A673 (cell line): ENCODE measurements around the gene ZNF213. TPM values are rescaled to one million over a fixed set of nuclear protein-coding genes. Genes with fewer than 3 reads are reported as not detected.

Experiments
- BruUV-seq: library from RNA; stranded (reverse); fragments of 400-500 nt; replicated peaks from 2 replicates; lab custom pipeline; 2021; lab: Mats Ljungman, UMichigan
- CTCF ChIA-PET: fragments of 300-600 bp; sonication (Branson Sonifier 250); formaldehyde crosslinking; loops from one replicate; lab custom pipeline; 2022; ENCODE audit warnings: antibody characterized with exemption; lab: Charles Lee
- POLR2A ChIA-PET: fragments of 300-600 bp; sonication (Branson Sonifier 250); formaldehyde crosslinking; loops from one replicate; lab custom pipeline; 2022; ENCODE audit warnings: antibody characterized with exemption; ENCODE audit not compliant: low non-redundant PET; lab: Charles Lee
- DNase-seq: peaks from one replicate; pipeline ENCODE4 v3.0.0-alpha.2; 2015; ENCODE audit warnings: low spot score
- H3K27ac ChIP-seq: fragments of 200-600 bp; sonication (generic); 2 replicates; pipeline ENCODE4 v1.5.1; 2016; ENCODE audit warnings: mixed run types, low read depth, mild to moderate bottlenecking, mixed read lengths, antibody characterized with exemption, low read length; ENCODE audit not compliant: poor library complexity, severe bottlenecking
- H3K27me3 ChIP-seq: fragments of 200-600 bp; sonication (generic); replicated peaks from 2 replicates; pipeline ENCODE4 v1.6.1; 2017; ENCODE audit warnings: mixed run types, low read depth, mild to moderate bottlenecking, mixed read lengths, antibody characterized with exemption, low read length; ENCODE audit not compliant: insufficient read depth, poor library complexity
- H3K36me3 ChIP-seq: fragments of 200-600 bp; sonication (generic); 2 replicates; pipeline ENCODE4 v1.6.1; 2016; ENCODE audit warnings: mixed run types, mild to moderate bottlenecking, mixed read lengths, antibody characterized with exemption, low read length; ENCODE audit not compliant: insufficient read depth, poor library complexity, severe bottlenecking
- H3K4me1 ChIP-seq: fragments of 200-600 bp; sonication (generic); 2 replicates; pipeline ENCODE4 v1.6.1; 2017; ENCODE audit warnings: mixed run types, mild to moderate bottlenecking, mixed read lengths, antibody characterized with exemption, low read length; ENCODE audit not compliant: insufficient read depth, poor library complexity, severe bottlenecking
- H3K4me3 ChIP-seq: fragments of 200-600 bp; sonication (generic); 2 replicates; pipeline ENCODE4 v1.5.1; 2016; ENCODE audit warnings: low read depth, mixed run types, mild to moderate bottlenecking, mixed read lengths, low read length; ENCODE audit not compliant: poor library complexity, severe bottlenecking
- H3K9me3 ChIP-seq: fragments of 200-600 bp; sonication (generic); 2 replicates; pipeline ENCODE4 v1.6.1; 2016; ENCODE audit warnings: mixed run types, low read depth, mild to moderate bottlenecking, mixed read lengths, antibody characterized with exemption, low read length; ENCODE audit not compliant: poor library complexity, severe bottlenecking
- CTCF ChIP-seq: fragments of 300-800, 200-600 bp; sonication (generic); conservative IDR thresholded peaks from 2 replicates; pipeline ENCODE4 v1.5.1; 2017; ENCODE audit warnings: low read depth, mild to moderate bottlenecking, antibody characterized with exemption, low read length, moderate library complexity, mixed read lengths
- EZH2 ChIP-seq: fragments of 200-600 bp; sonication (generic); IDR thresholded peaks from 2 replicates; pipeline ENCODE4 v1.6.1; 2017; ENCODE audit warnings: borderline replicate concordance, low read depth, mild to moderate bottlenecking, mixed read lengths, antibody characterized with exemption, low read length; ENCODE audit not compliant: poor library complexity, severe bottlenecking
- intact Hi-C: fragments of 100-400 bp; cut with micrococcal nuclease; formaldehyde crosslinking; loops from one replicate; pipeline ENCODE4 v1.10.0; 2022; ENCODE audit not compliant: unreplicated experiment
- total RNA-seq: library from RNA; stranded (reverse); gene quantifications from 2 replicates; pipeline ENCODE4 v1.2.3, GENCODE V29; 2021

Gene ZNF213
- total RNA-seq, 1 experiment from 2014 or later: 16.0 TPM

GRCh38 chr16:3135126-3135715, 392 bp downstream of the ZNF213 start:
- TF ChIP-seq EZH2 (no peak), CTCF (no peak)
- BruUV-seq: TSS peak; percentile 87
- peaks cover 1% of the 10 kb centered on the region for H3K36me3 ChIP-seq
- CTCF ChIA-PET: interaction anchor here (0.5 to 0.9 kb wide), 3 partner anchors 15 to 103 kb away, joined by 3 to 5 read pairs (median 3); no protein-coding TSS in a partner anchor
- no peak for DNase-seq
- peak overlapping the region; percentile 88 for H3K4me3 ChIP-seq
- H3K9me3 ChIP-seq: no peaks in the 10 kb centered on the region
- H3K27me3 ChIP-seq: no peaks in the 10 kb centered on the region
- peaks cover 6% of the 10 kb centered on the region for H3K4me1 ChIP-seq
- H3K27ac ChIP-seq: peak overlapping the region; percentile 83
- POLR2A ChIA-PET: interaction anchor here (0.9 kb wide), 1 partner anchor 131 kb away, joined by 4 read pairs; no protein-coding TSS in a partner anchor
- intact Hi-C loops: no loop called here

- BruUV-seq: no TSS peak
- ChIA-PET CTCF (no interaction called here), POLR2A (no interaction called here)
Observed at GRCh38 chr16:3137267-3137666, 2.4 kb downstream of the ZNF213 start.

GRCh38 chr16:3138342-3138741, 3.5 kb downstream of the ZNF213 start:
- no TSS peak for BruUV-seq
- ChIA-PET CTCF (no interaction called here), POLR2A (no interaction called here)
- no peak overlapping the region for H3K27ac ChIP-seq
- no peak overlapping the region for H3K4me3 ChIP-seq
- H3K9me3 ChIP-seq: no peaks in the 10 kb centered on the region
- H3K27me3 ChIP-seq: no peaks in the 10 kb centered on the region
- no peak for TF ChIP-seq CTCF
- TF ChIP-seq EZH2: no peak
- peaks cover 5% of the 10 kb centered on the region for H3K36me3 ChIP-seq
- H3K4me1 ChIP-seq: peaks cover 6% of the 10 kb centered on the region
- DNase-seq: no peak
- intact Hi-C loops: no loop called here

More at GRCh38 chr16:3137267-3137666, 2.4 kb downstream of the ZNF213 start:
- no peak for DNase-seq
- Histone ChIP-seq H3K4me1 (peaks cover 6% of the 10 kb centered on the region), H3K27me3 (no peaks in the 10 kb centered on the region), H3K4me3 (no peak overlapping the region), H3K36me3 (peaks cover 5% of the 10 kb centered on the region), H3K9me3 (no peaks in the 10 kb centered on the region), H3K27ac (no peak overlapping the region)
- TF ChIP-seq CTCF: no peak
- no peak for TF ChIP-seq EZH2
- intact Hi-C loops: no loop called here
